Measurements from ENCODE around the gene CCDC116. TPM values are rescaled to one million over a fixed set of nuclear protein-coding genes. Genes with fewer than 3 reads are reported as not detected.
"Not testable (repeated sequence)": the region's sequence is repeated elsewhere in the genome, so short reads cannot be mapped to it uniquely, and the experiment has no call there.

Gene CCDC116
- total RNA-seq, 1 experiment from 2014 or later = 0.21 TPM

GRCh38 chr22:21642584-21643448, 10.3 kb downstream of the CCDC116 start:
- ChIA-PET CTCF (interaction anchor here (0.5 to 3.8 kb wide), 12 partner anchors 9 to 1225 kb away, joined by 3 to 69 read pairs (median 4); partner anchors contain the start of genes CCDC116 and YDJC), POLR2A (interaction anchor here (0.5 to 4.6 kb wide), 14 partner anchors 10 to 1128 kb away, joined by 3 to 80 read pairs (median 4); partner anchors contain the start of genes PPIL2 and YDJC)
- peak; percentile 45 for TF ChIP-seq CTCF (IDR thresholded peaks at IDR 0.05; ENCODE audit: unreplicated experiment)
- Mint-ChIP-seq H3K9me3 (ENCODE audit: unreplicated experiment) (no peaks in the 10 kb centered on the region), H3K27me3 (ENCODE audit: insufficient read depth, unreplicated experiment) (no peaks in the 10 kb centered on the region), H3K36me3 (ENCODE audit: insufficient read depth, unreplicated experiment) (peaks cover 41% of the 10 kb centered on the region), H3K27ac (ENCODE audit: low read depth, unreplicated experiment) (peak overlapping the region; percentile 83), H3K4me1 (ENCODE audit: insufficient read depth, unreplicated experiment) (peaks cover 13% of the 10 kb centered on the region), H3K4me3 (ENCODE audit: unreplicated experiment) (peak overlapping the region; percentile 76)
- peak; percentile 60 for DNase-seq (ENCODE audit: unreplicated experiment)
- BruUV-seq (replicated peaks) = TSS peak; percentile 48
- intact Hi-C loops (cut with micrococcal nuclease) = loop anchor here (1.0 kb wide), 1 partner anchor 14 kb away; no protein-coding TSS in a partner anchor

DNA sequence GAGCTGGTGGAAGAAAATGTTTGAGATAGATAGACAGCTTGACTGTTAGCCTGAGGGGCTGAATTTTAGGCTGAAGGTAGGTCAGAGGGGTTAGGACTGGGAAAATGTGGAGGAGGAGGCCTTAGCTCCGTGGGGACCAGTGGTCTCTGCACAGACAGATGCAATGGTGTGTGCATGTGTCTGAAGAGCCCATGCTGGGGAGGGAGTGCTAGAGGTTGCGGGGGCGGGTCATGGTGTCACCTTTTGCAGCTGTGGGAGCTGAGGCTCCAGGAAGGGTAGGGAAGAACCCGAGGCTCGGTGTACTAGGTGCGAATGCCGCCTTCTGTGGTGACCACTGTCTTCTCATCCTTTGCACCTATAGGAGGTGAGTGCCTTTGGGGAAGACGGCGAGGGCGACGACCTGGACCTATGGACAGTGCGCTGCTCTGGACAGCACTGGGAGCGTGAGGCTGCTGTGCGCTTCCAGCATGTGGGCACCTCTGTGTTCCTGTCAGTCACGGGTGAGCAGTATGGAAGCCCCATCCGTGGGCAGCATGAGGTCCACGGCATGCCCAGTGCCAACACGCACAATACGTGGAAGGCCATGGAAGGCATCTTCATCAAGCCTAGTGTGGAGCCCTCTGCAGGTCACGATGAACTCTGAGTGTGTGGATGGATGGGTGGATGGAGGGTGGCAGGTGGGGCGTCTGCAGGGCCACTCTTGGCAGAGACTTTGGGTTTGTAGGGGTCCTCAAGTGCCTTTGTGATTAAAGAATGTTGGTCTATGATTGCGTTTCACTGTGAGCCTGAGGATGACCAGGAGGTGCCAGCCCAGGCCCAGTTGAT, 11.2 kb downstream of the CCDC116 start:
- ChIA-PET CTCF (interaction anchor here (0.6 to 3.8 kb wide), 10 partner anchors 10 to 742 kb away, joined by 3 to 69 read pairs (median 4); partner anchors contain the start of genes CCDC116 and YDJC), POLR2A (interaction anchor here (0.5 to 4.6 kb wide), 4 partner anchors 9 to 30 kb away, joined by 3 to 80 read pairs (median 21); partner anchors contain the start of genes PPIL2 and YDJC)
- no TSS peak for BruUV-seq (replicated peaks)
- Mint-ChIP-seq H3K9me3 (ENCODE audit: unreplicated experiment) (no peaks in the 10 kb centered on the region), H3K27ac (ENCODE audit: low read depth, unreplicated experiment) (no peak overlapping the region), H3K4me3 (ENCODE audit: unreplicated experiment) (peak overlapping the region; percentile 76), H3K36me3 (ENCODE audit: insufficient read depth, unreplicated experiment) (peaks cover 43% of the 10 kb centered on the region), H3K27me3 (ENCODE audit: insufficient read depth, unreplicated experiment) (no peaks in the 10 kb centered on the region), H3K4me1 (ENCODE audit: insufficient read depth, unreplicated experiment) (peaks cover 13% of the 10 kb centered on the region)
- intact Hi-C loops (cut with micrococcal nuclease) = no loop called here
- no peak for DNase-seq (ENCODE audit: unreplicated experiment)
- TF ChIP-seq CTCF (IDR thresholded peaks at IDR 0.05; ENCODE audit: unreplicated experiment) = no peak

GRCh38 chr22:21645513-21645912, 13.0 kb downstream of the CCDC116 start:
- H3K9me3 Mint-ChIP-seq (ENCODE audit: unreplicated experiment); H3K27ac Mint-ChIP-seq (ENCODE audit: low read depth, unreplicated experiment); H3K4me3 Mint-ChIP-seq (ENCODE audit: unreplicated experiment); DNase-seq (ENCODE audit: unreplicated experiment); intact Hi-C loops (cut with micrococcal nuclease); BruUV-seq (replicated peaks); H3K27me3 Mint-ChIP-seq (ENCODE audit: insufficient read depth, unreplicated experiment): not testable (repeated sequence)
- ChIA-PET POLR2A (interaction anchor here (1.2 kb wide), 1 partner anchor 16 kb away, joined by 4 read pairs; no protein-coding TSS in a partner anchor), CTCF (interaction anchor here (1.1 to 1.7 kb wide), 2 partner anchors 10 to 22 kb away, joined by 3 to 8 read pairs; no protein-coding TSS in a partner anchor)
- H3K36me3 Mint-ChIP-seq (ENCODE audit: insufficient read depth, unreplicated experiment) = peaks cover 51% of the 10 kb centered on the region
- peaks cover 13% of the 10 kb centered on the region for H3K4me1 Mint-ChIP-seq (ENCODE audit: insufficient read depth, unreplicated experiment)
